GM12878 (cell line): Measurements from ENCODE around the gene ITIH1. TPM values are rescaled to one million over a fixed set of nuclear protein-coding genes. Genes with fewer than 3 reads are reported as not detected.

ENCODE experiments used
- ATAC-seq: fragments of 200-7000 bp; cut with Tn5 transposase; 3 replicates; pipeline ENCODE4 v1.9.1; 2020; ENCODE audit warnings: mild to moderate bottlenecking, moderate library complexity
- BruUV-seq: library from RNA; stranded (reverse); fragments of 400-500 nt; replicated peaks from 2 replicates; lab custom pipeline; 2021; lab: Mats Ljungman, UMichigan
- CTCF ChIA-PET: fragments of 300-600 bp; sonication (Branson Sonifier 250); formaldehyde crosslinking; extraction: SDS; loops from one replicate; lab custom pipeline; 2021; ENCODE audit warnings: inconsistent platforms; lab: Yijun Ruan, JAX
- POLR2A ChIA-PET: fragments of 350-600 bp; formaldehyde crosslinking; extraction: SDS; loops from one replicate; lab custom pipeline; 2021; ENCODE audit warnings: inconsistent platforms; lab: Charles Lee
- RAD21 ChIA-PET: fragments of 300-600 bp; sonication (Branson Sonifier 250); formaldehyde crosslinking; loops from one replicate; lab custom pipeline; 2023; ENCODE audit warnings: antibody characterized with exemption; ENCODE audit not compliant: unreplicated experiment; lab: Charles Lee
- SMC1A ChIA-PET: fragments of 300-600 bp; sonication (Branson Sonifier 250); formaldehyde crosslinking; loops from one replicate; lab custom pipeline; 2023; ENCODE audit not compliant: unreplicated experiment, uncharacterized antibody; lab: Charles Lee
- DNase-seq: peaks from one replicate; pipeline ENCODE4 v3.0.0-alpha.2; 2011; ENCODE audit warnings: low read depth, low spot score
- FAIRE-seq: peaks from 3 replicates; lab custom pipeline; 2011; peaks lifted over from hg19 to GRCh38; lab: Jason Lieb, UNC
- H2AFZ ChIP-seq: 2 replicates; pipeline ENCODE4 v1.6.0; 2011; ENCODE audit warnings: low read depth, low read length, control low read depth; ENCODE audit not compliant: control insufficient read depth
- H3K27ac ChIP-seq: 2 replicates; pipeline ENCODE4 v1.5.1; 2011; ENCODE audit warnings: control low read depth; ENCODE audit not compliant: control insufficient read depth, insufficient read depth
- H3K27me3 ChIP-seq, 2 experiments: replicated peaks in 1 of 2; 2 replicates each; pipeline versions ENCODE4 v1.6.0 to v1.6.1; 2011; ENCODE audit warnings: low read length in 1 of 2; ENCODE audit not compliant: control insufficient read depth in 2 of 2, insufficient read depth in 2 of 2
- H3K36me3 ChIP-seq, 2 experiments: 2 replicates each; pipeline ENCODE4 v1.5.1; 2011; ENCODE audit warnings: low read length in 1 of 2; ENCODE audit not compliant: control insufficient read depth in 2 of 2, insufficient read depth in 2 of 2
- H3K4me1 ChIP-seq: 2 replicates; pipeline ENCODE4 v1.6.1; 2011; ENCODE audit warnings: mild to moderate bottlenecking, low read length, moderate library complexity, mixed read lengths; ENCODE audit not compliant: control insufficient read depth, insufficient read depth
- H3K4me2 ChIP-seq: 2 replicates; pipeline ENCODE4 v1.6.0; 2011; ENCODE audit warnings: control low read depth; ENCODE audit not compliant: control insufficient read depth, insufficient read depth
- H3K4me3 ChIP-seq: fragments of 200-600 bp; sonication (generic); 2 replicates; pipeline ENCODE4 v1.5.1; 2016
- H3K79me2 ChIP-seq: 2 replicates; pipeline ENCODE4 v1.6.0; 2011; ENCODE audit warnings: low read length; ENCODE audit not compliant: control insufficient read depth, insufficient read depth
- H3K9ac ChIP-seq: 2 replicates; pipeline ENCODE4 v1.8.0; 2011; ENCODE audit warnings: low read length, control low read depth, mixed read lengths; ENCODE audit not compliant: control insufficient read depth, insufficient read depth
- H3K9me3 ChIP-seq: replicated peaks from 3 replicates; pipeline ENCODE4 v1.5.1; 2011; ENCODE audit warnings: mild to moderate bottlenecking, low read length; ENCODE audit not compliant: control insufficient read depth, insufficient read depth
- H4K20me1 ChIP-seq: 2 replicates; pipeline ENCODE4 v1.6.0; 2011; ENCODE audit not compliant: control insufficient read depth, insufficient read depth
- CREB1 ChIP-seq: IDR thresholded peaks from 2 replicates; pipeline ENCODE4 v1.6.1; 2012; ENCODE audit warnings: low read depth, mild to moderate bottlenecking, inconsistent platforms
- MAX ChIP-seq: IDR thresholded peaks from 2 replicates; pipeline ENCODE4 v1.6.1; 2012; ENCODE audit warnings: low read depth, low read length, improper control_type of control experiment
- PAX5 ChIP-seq: IDR thresholded peaks from 2 replicates; pipeline ENCODE4 v1.6.1; 2011; ENCODE audit warnings: low read depth, low read length, borderline replicate concordance
- PKNOX1 ChIP-seq: fragments of 450-650 bp; IDR thresholded peaks from 2 replicates; pipeline ENCODE4 v1.6.1; 2016; ENCODE audit warnings: mild to moderate bottlenecking
- POU2F2 ChIP-seq: IDR thresholded peaks from 3 replicates; pipeline ENCODE4 v1.6.1; 2011; ENCODE audit warnings: low read depth, mild to moderate bottlenecking, low read length, borderline replicate concordance
- SPI1 ChIP-seq: IDR thresholded peaks from 2 replicates; pipeline ENCODE4 v1.6.1; 2011; ENCODE audit warnings: low read depth, mild to moderate bottlenecking, low read length, moderate library complexity, borderline replicate concordance; ENCODE audit not compliant: insufficient read depth
- STAT1 ChIP-seq: fragments of 450-650 bp; conservative IDR thresholded peaks from 2 replicates; pipeline ENCODE4 v1.6.1; 2014; ENCODE audit warnings: antibody characterized with exemption, mild to moderate bottlenecking
- ZNF24 ChIP-seq: fragments of 450-650 bp; IDR thresholded peaks from 2 replicates; pipeline ENCODE4 v1.6.1; 2017; ENCODE audit warnings: antibody characterized with exemption, mild to moderate bottlenecking
- ZNF622 ChIP-seq: fragments of 450-650 bp; IDR thresholded peaks from 2 replicates; pipeline ENCODE4 v1.6.1; 2017; ENCODE audit warnings: mild to moderate bottlenecking, inconsistent platforms
- WGBS: methylation state at CpG from one replicate; pipeline ENCODE4 v1.1.6; 2016; ENCODE audit warnings: low lambda C conversion rate; ENCODE audit not compliant: insufficient replicate concordance, insufficient coverage; ENCODE audit errors: missing lambda C conversion rate; 5-methylcytosine and 5-hydroxymethylcytosine counted together
- in situ Hi-C: fragments of 300-500 bp; cut with MboI; formaldehyde crosslinking; loops from 9 replicates; pipeline ENCODE4 v1.14.3; 2018; ENCODE audit warnings: mixed read lengths
- intact Hi-C: fragments of 100-400 bp; cut with micrococcal nuclease; formaldehyde crosslinking; loops from one replicate; pipeline ENCODE4 v1.14.2; 2022; ENCODE audit not compliant: unreplicated experiment
- polyA plus RNA-seq, 11 experiments: library from polyadenylated mRNA; depleted of rRNA in 4 of 11; unstranded in 6 of 11; stranded (reverse) in 5 of 11; fragments of >200 nt; fragmentation: Nextera tagmentation in 4 of 11; fragmentation: Illumina TruSeq in 1 of 11; extraction: Ambion mirVana in 4 of 11; extraction: Trizol in 1 of 11; gene quantifications; 1 replicate in 1 of 11; 2 replicates in 10 of 11; pipeline versions ENCODE4 v1.2.1 to v1.2.3, GENCODE V29; 2011 to 2016; ENCODE audit warnings: inconsistent platforms in 2 of 11, missing spikeins in 2 of 11, low read depth in 1 of 11
- total RNA-seq, 4 experiments: library from RNA; depleted of rRNA in 3 of 4; stranded (reverse); fragments of >200 nt in 3 of 4; fragmentation: Illumina TruSeq in 1 of 4; extraction: Trizol in 1 of 4; gene quantifications; 2 replicates each; pipeline versions ENCODE4 v1.2.1 to v1.2.3, GENCODE V29; 2013 to 2021

Gene ITIH1
- total and polyA plus RNA-seq, 10 of the 15 experiments (the other 5 are each of a cell fraction or from before 2014, with no cell fraction given): 0.33 to 0.64 (median 0.44) TPM; not detected in 7

- no peak for TF ChIP-seq MAX
- TF ChIP-seq, all 136 proteins: peak for 0
Measured at GRCh38 chr3:52813810-52814209, 36.4 kb downstream of the ITIH1 start (continued).

- no peak overlapping the region for H3K4me3 ChIP-seq
- TF ChIP-seq PKNOX1: no peak
- no peak for TF ChIP-seq STAT1
- TF ChIP-seq CREB1: no peak
- no peak for TF ChIP-seq ZNF622
- no peak for TF ChIP-seq POU2F2
- TF ChIP-seq SPI1: no peak
- TF ChIP-seq ZNF24: no peak
- TF ChIP-seq PAX5: no peak
- intact Hi-C loops: no loop called here
- H2AFZ ChIP-seq: no peak overlapping the region
- no peaks in the 10 kb centered on the region for H3K4me1 ChIP-seq
- FAIRE-seq (no peak), ATAC-seq (no peak), DNase-seq (no peak)
- POLR2A ChIA-PET: no interaction called here
- SMC1A ChIA-PET: no interaction called here
- H3K36me3 ChIP-seq: no peaks in the 10 kb centered on the region
- no peak overlapping the region for H3K9ac ChIP-seq
- CTCF ChIA-PET: interaction anchor here (0.9 to 1.0 kb wide), 2 partner anchors 10 to 29 kb away, joined by 3 to 4 read pairs; no protein-coding TSS in a partner anchor
- in situ Hi-C loops: no loop called here
- no TSS peak for BruUV-seq
- H3K27ac ChIP-seq: no peak overlapping the region
- 51% methylated on average over 6 of the region's 6 CpGs for WGBS
- RAD21 ChIA-PET: no interaction called here
- no peaks in the 10 kb centered on the region for H3K27me3 ChIP-seq
- H3K79me2 ChIP-seq: no peaks in the 10 kb centered on the region
- H4K20me1 ChIP-seq: no peaks in the 10 kb centered on the region
- no peaks in the 10 kb centered on the region for H3K9me3 ChIP-seq
- no peak overlapping the region for H3K4me2 ChIP-seq
Measured at GRCh38 chr3:52816199-52816598, 38.8 kb downstream of the ITIH1 start.
